RWPE1 (cell line): ENCODE measurements around the gene TNRC6C.
A peak's percentile ranks its signal among the peaks of the same experiment; 100 is the strongest.

ENCODE experiments used
- CTCF ChIA-PET: fragments of 350-600 bp; sonication (Branson Sonifier 250); formaldehyde crosslinking; extraction: SDS; loops from one replicate; lab custom pipeline; 2021; lab: Yijun Ruan, JAX
- POLR2A ChIA-PET: fragments of 400-600 bp; formaldehyde crosslinking; extraction: SDS; loops from one replicate; lab custom pipeline; 2020; ENCODE audit warnings: antibody characterized with exemption; ENCODE audit not compliant: low non-redundant PET; lab: Yijun Ruan, JAX
- DNase-seq: peaks from one replicate; pipeline ENCODE4 v3.0.0; 2012; ENCODE audit warnings: low spot score
- H3K27ac ChIP-seq: fragments of 450-650 bp; 2 replicates; pipeline ENCODE4 v1.5.1; 2017
- CTCF ChIP-seq: fragments of 450-650 bp; conservative IDR thresholded peaks from 2 replicates; pipeline ENCODE4 v1.5.1; 2017; ENCODE audit warnings: low read depth, mild to moderate bottlenecking

TNRC6C gene

GRCh38 chr17:77957857-77958715 is at the start of gene TNRC6C:
Gene TNRC6C (plus strand): TSS chr17:77958703. CDS start chr17:78004207, 45,504 bp downstream.
- peak; percentile 28; the same call in 1 of the 2 replicates for TF ChIP-seq CTCF
- CTCF ChIA-PET: interaction anchor here (0.6 kb wide), 3 partner anchors 83 to 265 kb away, joined by 3 read pairs; no protein-coding TSS in a partner anchor
- DNase-seq: peak; percentile 99
- H3K27ac ChIP-seq: peak within 1 kb of the TSS; percentile 77
- POLR2A ChIA-PET: interaction anchor here (0.6 to 1.2 kb wide), 14 partner anchors 10 to 915 kb away, joined by 3 to 9 read pairs (median 3); no protein-coding TSS in a partner anchor

- CTCF ChIA-PET: no interaction called here
- no peak for TF ChIP-seq CTCF
- POLR2A ChIA-PET: no interaction called here
- H3K27ac ChIP-seq: no peak overlapping the region
- DNase-seq: no peak
Measured at GRCh38 chr17:77909236-77909635, 49.3 kb upstream of the TNRC6C start.

- H3K27ac ChIP-seq: no peak overlapping the region
- DNase-seq: no peak
- CTCF ChIA-PET: no interaction called here
- no peak for TF ChIP-seq CTCF
- POLR2A ChIA-PET: no interaction called here
Measured at GRCh38 chr17:77909816-77910215, 48.7 kb upstream of the TNRC6C start.

GRCh38 chr17:77914385-77915254 is 43.9 kb upstream of the TNRC6C start:
- ChIA-PET POLR2A (no interaction called here), CTCF (interaction anchor here (0.6 to 1.0 kb wide), 2 partner anchors 9 to 393 kb away, joined by 3 to 4 read pairs; no protein-coding TSS in a partner anchor)
- H3K27ac ChIP-seq: no peak overlapping the region
- DNase-seq: peak; percentile 18
- TF ChIP-seq CTCF: no peak

GRCh38 chr17:77915594-77916021 is 42.9 kb upstream of the TNRC6C start:
- H3K27ac ChIP-seq: no peak overlapping the region
- POLR2A ChIA-PET: no interaction called here
- no peak for DNase-seq

More at GRCh38 chr17:77915594-77916021, 42.9 kb upstream of the TNRC6C start:
- CTCF ChIA-PET: interaction anchor here (0.6 kb wide), 1 partner anchor 24 kb away, joined by 3 read pairs; no protein-coding TSS in a partner anchor
- no peak for TF ChIP-seq CTCF
